ENCODE measurements around the gene C17orf67.

DNA sequence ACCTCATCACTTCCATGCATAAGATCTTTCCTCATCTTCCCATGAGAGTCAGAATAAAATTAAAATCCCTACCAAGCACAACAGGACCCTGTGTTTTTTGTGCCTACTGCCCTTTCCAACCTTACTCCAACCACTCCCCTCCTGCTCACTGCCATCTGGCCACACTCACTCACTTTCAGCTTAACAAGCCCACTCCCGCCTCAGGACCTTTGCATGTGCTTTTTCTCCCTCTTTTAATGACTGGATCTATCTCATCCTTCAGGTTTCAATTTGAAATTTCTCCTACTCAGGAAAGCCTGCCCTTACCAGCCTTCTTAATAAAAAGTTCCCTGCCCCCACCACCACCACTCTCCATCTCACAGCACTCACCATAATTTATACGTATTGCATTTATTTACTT lies 14.7 kb downstream of the C17orf67 start:
- TF ChIP-seq GATA3 (IDR thresholded peaks at IDR 0.05; ENCODE audit: low read depth, low read length) (no peak), GATA2 (IDR thresholded peaks at IDR 0.05; ENCODE audit: low read depth, low read length) (no peak)
